Keratinocyte (primary cell): ENCODE measurements around the gene C1QTNF12.

Source experiments
- CTCF ChIP-seq, 3 experiments: IDR thresholded peaks in 1 of 3; conservative IDR thresholded peaks in 1 of 3; optimal IDR thresholded peaks in 1 of 3; 2 replicates in 2 of 3; 3 replicates in 1 of 3; pipeline versions ENCODE3 to v1.5.1; 2011; ENCODE audit warnings: low read length in 3 of 3, mild to moderate bottlenecking in 3 of 3, moderate library complexity in 2 of 3, control low read depth in 1 of 3, inconsistent platforms in 1 of 3; ENCODE audit not compliant: insufficient read depth in 2 of 3; ENCODE audit errors: extremely low read depth in 1 of 3
- EZH2 ChIP-seq: IDR thresholded peaks from one replicate; pipeline ENCODE4 v1.6.1; 2012; ENCODE audit warnings: inconsistent platforms, mild to moderate bottlenecking, low read length, moderate library complexity

- TF ChIP-seq CTCF (optimal IDR thresholded peaks at IDR 0.05 in 1 of 3, IDR thresholded peaks at IDR 0.05 in 1 of 3, conservative IDR thresholded peaks at IDR 0.05 in 1 of 3; ENCODE audit: extremely low read depth in 1 of 3, insufficient read depth in 2 of 3, low read length in 3 of 3) (no peak), EZH2 (no peak)
Observed at GRCh38 chr1:1294250-1294890, 47.8 kb upstream of the C1QTNF12 start.
